Measurements from ENCODE around the gene FOXN3. TPM values are rescaled to one million over a fixed set of nuclear protein-coding genes. Genes with fewer than 3 reads are reported as not detected.
A peak's percentile ranks its signal among the peaks of the same experiment; 100 is the strongest.

FOXN3 gene
- polyA plus RNA-seq, 1 donor, result 39.5 TPM

GRCh38 chr14:89408907-89409700, 7.9 kb downstream of the FOXN3 start:
- no peak for DNase-seq
- no peaks in the 10 kb centered on the region for H3K27me3 ChIP-seq (ENCODE audit: control insufficient read depth, insufficient read depth, low read length)
- H3K36me3 ChIP-seq (ENCODE audit: control insufficient read depth, insufficient read depth, low read length), result peaks cover 40% of the 10 kb centered on the region
- no peak overlapping the region for H3K4me3 ChIP-seq (ENCODE audit: low read length)
- no peak overlapping the region for H3K27ac ChIP-seq (ENCODE audit: low read length)
- 90% methylated on average over 2 of the region's 14 CpGs for WGBS (ENCODE audit: insufficient coverage, low lambda C conversion rate)
- no peaks in the 10 kb centered on the region for H3K9me3 ChIP-seq (ENCODE audit: control insufficient read depth, low read depth, low read length)
- no peaks in the 10 kb centered on the region for H3K4me1 ChIP-seq (ENCODE audit: control insufficient read depth, insufficient read depth, low read length)

- no peak for DNase-seq
- Histone ChIP-seq H3K36me3 (ENCODE audit: control insufficient read depth, insufficient read depth, low read length) (peaks cover 47% of the 10 kb centered on the region), H3K9me3 (ENCODE audit: control insufficient read depth, low read depth, low read length) (no peaks in the 10 kb centered on the region), H3K27ac (ENCODE audit: low read length) (no peak overlapping the region), H3K27me3 (ENCODE audit: control insufficient read depth, insufficient read depth, low read length) (no peaks in the 10 kb centered on the region), H3K4me3 (ENCODE audit: low read length) (no peak overlapping the region), H3K4me1 (ENCODE audit: control insufficient read depth, insufficient read depth, low read length) (no peaks in the 10 kb centered on the region)
- 100% methylated on average over 1 of the region's 4 CpGs for WGBS (ENCODE audit: insufficient coverage, low lambda C conversion rate)
Measured at GRCh38 chr14:89407856-89408255, 9.2 kb downstream of the FOXN3 start.

- H3K4me3 ChIP-seq (ENCODE audit: low read length), result no peak overlapping the region
- H3K36me3 ChIP-seq (ENCODE audit: control insufficient read depth, insufficient read depth, low read length), result peaks cover 41% of the 10 kb centered on the region
- no peaks in the 10 kb centered on the region for H3K4me1 ChIP-seq (ENCODE audit: control insufficient read depth, insufficient read depth, low read length)
- H3K27ac ChIP-seq (ENCODE audit: low read length), result no peak overlapping the region
- no peaks in the 10 kb centered on the region for H3K9me3 ChIP-seq (ENCODE audit: control insufficient read depth, low read depth, low read length)
- no peak for DNase-seq
- no peaks in the 10 kb centered on the region for H3K27me3 ChIP-seq (ENCODE audit: control insufficient read depth, insufficient read depth, low read length)
- WGBS (ENCODE audit: insufficient coverage, low lambda C conversion rate), result no CpG with 5 or more reads among the region's 4 CpGs
Measured at GRCh38 chr14:89406941-89407340, 10.1 kb downstream of the FOXN3 start.

GRCh38 chr14:89406361-89406760, 10.7 kb downstream of the FOXN3 start:
- Histone ChIP-seq H3K36me3 (ENCODE audit: control insufficient read depth, insufficient read depth, low read length) (peaks cover 40% of the 10 kb centered on the region), H3K4me1 (ENCODE audit: control insufficient read depth, insufficient read depth, low read length) (no peaks in the 10 kb centered on the region), H3K4me3 (ENCODE audit: low read length) (no peak overlapping the region), H3K27ac (ENCODE audit: low read length) (no peak overlapping the region), H3K9me3 (ENCODE audit: control insufficient read depth, low read depth, low read length) (no peaks in the 10 kb centered on the region), H3K27me3 (ENCODE audit: control insufficient read depth, insufficient read depth, low read length) (no peaks in the 10 kb centered on the region)
- DNase-seq, result no peak

- no peak for DNase-seq
- Histone ChIP-seq H3K4me3 (ENCODE audit: low read length) (no peak overlapping the region), H3K27me3 (ENCODE audit: control insufficient read depth, insufficient read depth, low read length) (no peaks in the 10 kb centered on the region), H3K9me3 (ENCODE audit: control insufficient read depth, low read depth, low read length) (no peaks in the 10 kb centered on the region), H3K4me1 (ENCODE audit: control insufficient read depth, insufficient read depth, low read length) (no peaks in the 10 kb centered on the region), H3K27ac (ENCODE audit: low read length) (no peak overlapping the region), H3K36me3 (ENCODE audit: control insufficient read depth, insufficient read depth, low read length) (peaks cover 37% of the 10 kb centered on the region)
- WGBS (ENCODE audit: insufficient coverage, low lambda C conversion rate), result no CpG with 5 or more reads among the region's 5 CpGs
Measured at GRCh38 chr14:89405712-89406111, 11.3 kb downstream of the FOXN3 start.

- DNase-seq, result no peak
- 100% methylated on average over 1 of the region's 3 CpGs for WGBS (ENCODE audit: insufficient coverage, low lambda C conversion rate)
- no peak overlapping the region for H3K27ac ChIP-seq (ENCODE audit: low read length)
- H3K9me3 ChIP-seq (ENCODE audit: control insufficient read depth, low read depth, low read length), result no peaks in the 10 kb centered on the region
- no peaks in the 10 kb centered on the region for H3K27me3 ChIP-seq (ENCODE audit: control insufficient read depth, insufficient read depth, low read length)
- H3K4me1 ChIP-seq (ENCODE audit: control insufficient read depth, insufficient read depth, low read length), result no peaks in the 10 kb centered on the region
- H3K36me3 ChIP-seq (ENCODE audit: control insufficient read depth, insufficient read depth, low read length), result peaks cover 20% of the 10 kb centered on the region
- H3K4me3 ChIP-seq (ENCODE audit: low read length), result no peak overlapping the region
Measured at GRCh38 chr14:89402363-89402762, 14.7 kb downstream of the FOXN3 start.

- Histone ChIP-seq H3K27me3 (ENCODE audit: control insufficient read depth, insufficient read depth, low read length) (no peaks in the 10 kb centered on the region), H3K27ac (ENCODE audit: low read length) (no peak overlapping the region), H3K9me3 (ENCODE audit: control insufficient read depth, low read depth, low read length) (no peaks in the 10 kb centered on the region), H3K4me3 (ENCODE audit: low read length) (no peak overlapping the region), H3K4me1 (ENCODE audit: control insufficient read depth, insufficient read depth, low read length) (no peaks in the 10 kb centered on the region), H3K36me3 (ENCODE audit: control insufficient read depth, insufficient read depth, low read length) (peaks cover 20% of the 10 kb centered on the region)
- 52% methylated on average over 3 of the region's 4 CpGs for WGBS (ENCODE audit: insufficient coverage, low lambda C conversion rate)
- no peak for DNase-seq
Measured at GRCh38 chr14:89401761-89402160, 15.3 kb downstream of the FOXN3 start.

GRCh38 chr14:89401241-89401640, 15.8 kb downstream of the FOXN3 start:
- H3K9me3 ChIP-seq (ENCODE audit: control insufficient read depth, low read depth, low read length), result no peaks in the 10 kb centered on the region
- H3K4me3 ChIP-seq (ENCODE audit: low read length), result no peak overlapping the region
- H3K27me3 ChIP-seq (ENCODE audit: control insufficient read depth, insufficient read depth, low read length), result no peaks in the 10 kb centered on the region
- 100% methylated on average over 1 of the region's 5 CpGs for WGBS (ENCODE audit: insufficient coverage, low lambda C conversion rate)
- no peaks in the 10 kb centered on the region for H3K4me1 ChIP-seq (ENCODE audit: control insufficient read depth, insufficient read depth, low read length)
- H3K36me3 ChIP-seq (ENCODE audit: control insufficient read depth, insufficient read depth, low read length), result peaks cover 20% of the 10 kb centered on the region
- H3K27ac ChIP-seq (ENCODE audit: low read length), result no peak overlapping the region
- DNase-seq, result no peak

- WGBS (ENCODE audit: insufficient coverage, low lambda C conversion rate), result no CpG with 5 or more reads among the region's 2 CpGs
- Histone ChIP-seq H3K36me3 (ENCODE audit: control insufficient read depth, insufficient read depth, low read length) (peaks cover 17% of the 10 kb centered on the region), H3K9me3 (ENCODE audit: control insufficient read depth, low read depth, low read length) (no peaks in the 10 kb centered on the region), H3K4me1 (ENCODE audit: control insufficient read depth, insufficient read depth, low read length) (no peaks in the 10 kb centered on the region), H3K27ac (ENCODE audit: low read length) (no peak overlapping the region), H3K27me3 (ENCODE audit: control insufficient read depth, insufficient read depth, low read length) (no peaks in the 10 kb centered on the region), H3K4me3 (ENCODE audit: low read length) (no peak overlapping the region)
- DNase-seq, result no peak
Measured at GRCh38 chr14:89400529-89400928, 16.5 kb downstream of the FOXN3 start.

GRCh38 chr14:89399594-89400068, 17.4 kb downstream of the FOXN3 start:
- Histone ChIP-seq H3K4me3 (ENCODE audit: low read length) (no peak overlapping the region), H3K27ac (ENCODE audit: low read length) (peak overlapping the region; percentile 32), H3K9me3 (ENCODE audit: control insufficient read depth, low read depth, low read length) (no peaks in the 10 kb centered on the region), H3K4me1 (ENCODE audit: control insufficient read depth, insufficient read depth, low read length) (no peaks in the 10 kb centered on the region), H3K27me3 (ENCODE audit: control insufficient read depth, insufficient read depth, low read length) (no peaks in the 10 kb centered on the region), H3K36me3 (ENCODE audit: control insufficient read depth, insufficient read depth, low read length) (peaks cover 13% of the 10 kb centered on the region)
- peak; percentile 71 to 84 for DNase-seq
- no CpG with 5 or more reads among the region's 10 CpGs for WGBS (ENCODE audit: insufficient coverage, low lambda C conversion rate)

- Histone ChIP-seq H3K9me3 (ENCODE audit: control insufficient read depth, low read depth, low read length) (no peaks in the 10 kb centered on the region), H3K27me3 (ENCODE audit: control insufficient read depth, insufficient read depth, low read length) (no peaks in the 10 kb centered on the region), H3K27ac (ENCODE audit: low read length) (peak overlapping the region; percentile 32), H3K36me3 (ENCODE audit: control insufficient read depth, insufficient read depth, low read length) (peaks cover 13% of the 10 kb centered on the region), H3K4me1 (ENCODE audit: control insufficient read depth, insufficient read depth, low read length) (no peaks in the 10 kb centered on the region), H3K4me3 (ENCODE audit: low read length) (no peak overlapping the region)
- DNase-seq, result no peak
- 48% methylated on average over 2 of the region's 7 CpGs for WGBS (ENCODE audit: insufficient coverage, low lambda C conversion rate)
Measured at GRCh38 chr14:89399157-89399556, 17.9 kb downstream of the FOXN3 start.

Measured in large intestine (tissue), 3 donors.